Measurements from ENCODE around the gene CCSER1. TPM values are rescaled to one million over a fixed set of nuclear protein-coding genes. Genes with fewer than 3 reads are reported as not detected.

CCSER1 gene
- polyA plus RNA-seq, 1 experiment = not detected

- Histone ChIP-seq H3K36me3 (ENCODE audit: control insufficient read depth, insufficient read depth, low read length) (no peaks in the 10 kb centered on the region), H3K4me3 (ENCODE audit: low read depth, low read length) (no peak overlapping the region), H3K27me3 (ENCODE audit: control insufficient read depth, insufficient read depth, low read length) (no peaks in the 10 kb centered on the region)
- CTCF ChIA-PET = no interaction called here
- TF ChIP-seq CTCF (IDR thresholded peaks at IDR 0.05; ENCODE audit: insufficient read depth, low read depth, low read length) = no peak
- POLR2A ChIA-PET = no interaction called here
- DNase-seq (ENCODE audit: low read depth) = no peak
These were observed 1344.9 kb downstream of the CCSER1 start for GRCh38 chr4:91472046-91472445.

DNA sequence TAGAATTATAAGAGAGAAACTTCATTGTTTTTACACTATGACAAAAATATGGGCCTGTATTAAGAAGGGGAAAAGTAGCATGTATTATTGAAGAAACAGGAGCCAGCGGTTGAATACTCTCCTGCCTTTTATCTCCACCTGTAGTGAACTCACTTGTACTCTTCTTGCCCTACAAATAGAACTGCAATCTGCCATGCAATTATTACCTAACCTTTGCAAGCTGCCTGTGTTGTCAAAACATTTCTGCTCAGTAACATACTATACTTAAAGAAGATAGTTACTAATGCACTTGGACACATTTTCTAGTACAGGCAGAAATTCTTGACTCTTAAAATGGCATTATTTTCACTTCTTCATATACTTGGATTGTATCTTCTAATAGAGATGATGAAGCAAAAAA is 1358.2 kb downstream of the CCSER1 start:
- Histone ChIP-seq H3K27me3 (ENCODE audit: control insufficient read depth, insufficient read depth, low read length) (no peaks in the 10 kb centered on the region), H3K36me3 (ENCODE audit: control insufficient read depth, insufficient read depth, low read length) (no peaks in the 10 kb centered on the region), H3K4me3 (ENCODE audit: low read depth, low read length) (no peak overlapping the region)
- POLR2A ChIA-PET = no interaction called here
- TF ChIP-seq CTCF (IDR thresholded peaks at IDR 0.05; ENCODE audit: insufficient read depth, low read depth, low read length) = no peak
- CTCF ChIA-PET = no interaction called here
- no peak for DNase-seq (ENCODE audit: low read depth)

DNA sequence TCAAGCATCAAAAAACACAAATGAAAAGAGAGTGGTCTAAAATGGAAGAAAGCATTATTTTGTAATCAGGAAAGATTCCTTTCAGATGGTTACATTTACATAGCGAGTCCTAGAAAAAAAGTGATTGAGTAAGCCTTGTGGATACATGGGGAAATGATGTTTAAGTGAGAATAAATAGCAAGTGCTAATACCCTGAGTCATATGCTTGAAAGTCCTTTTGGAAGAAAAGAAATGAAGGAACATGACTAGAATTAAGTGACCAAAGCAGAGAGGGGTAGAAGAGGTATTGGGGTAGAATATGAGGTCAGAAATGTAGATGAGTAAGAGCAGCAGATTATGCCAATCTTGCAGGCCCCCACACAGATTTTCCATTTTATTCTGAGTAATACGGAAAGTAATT is 1361.8 kb downstream of the CCSER1 start:
- no peak for DNase-seq (ENCODE audit: low read depth)
- no peak for TF ChIP-seq CTCF (IDR thresholded peaks at IDR 0.05; ENCODE audit: insufficient read depth, low read depth, low read length)
- ChIA-PET CTCF (no interaction called here), POLR2A (no interaction called here)
- no peaks in the 10 kb centered on the region for H3K27me3 ChIP-seq (ENCODE audit: control insufficient read depth, insufficient read depth, low read length)
- no peak overlapping the region for H3K4me3 ChIP-seq (ENCODE audit: low read depth, low read length)
- no peaks in the 10 kb centered on the region for H3K36me3 ChIP-seq (ENCODE audit: control insufficient read depth, insufficient read depth, low read length)

- Histone ChIP-seq H3K36me3 (ENCODE audit: control insufficient read depth, insufficient read depth, low read length) (no peaks in the 10 kb centered on the region), H3K27me3 (ENCODE audit: control insufficient read depth, insufficient read depth, low read length) (no peaks in the 10 kb centered on the region), H3K4me3 (ENCODE audit: low read depth, low read length) (no peak overlapping the region)
- CTCF ChIA-PET = no interaction called here
- POLR2A ChIA-PET = no interaction called here
- no peak for TF ChIP-seq CTCF (IDR thresholded peaks at IDR 0.05; ENCODE audit: insufficient read depth, low read depth, low read length)
- no peak for DNase-seq (ENCODE audit: low read depth)
These were observed 1370.7 kb downstream of the CCSER1 start for GRCh38 chr4:91497892-91498291.

GRCh38 chr4:91502365-91502764 is 1375.2 kb downstream of the CCSER1 start:
- Histone ChIP-seq H3K27me3 (ENCODE audit: control insufficient read depth, insufficient read depth, low read length) (no peaks in the 10 kb centered on the region), H3K36me3 (ENCODE audit: control insufficient read depth, insufficient read depth, low read length) (no peaks in the 10 kb centered on the region), H3K4me3 (ENCODE audit: low read depth, low read length) (no peak overlapping the region)
- CTCF ChIA-PET = no interaction called here
- POLR2A ChIA-PET = no interaction called here
- no peak for DNase-seq (ENCODE audit: low read depth)
- TF ChIP-seq CTCF (IDR thresholded peaks at IDR 0.05; ENCODE audit: insufficient read depth, low read depth, low read length) = no peak

Data from BJ (cell line).